ENCODE measurements around the gene SNX5.
A peak's percentile ranks its signal among the peaks of the same experiment; 100 is the strongest.
"Not testable (repeated sequence)": the region's sequence is repeated elsewhere in the genome, so short reads cannot be mapped to it uniquely, and the experiment has no call there.

SNX5 gene

DNA sequence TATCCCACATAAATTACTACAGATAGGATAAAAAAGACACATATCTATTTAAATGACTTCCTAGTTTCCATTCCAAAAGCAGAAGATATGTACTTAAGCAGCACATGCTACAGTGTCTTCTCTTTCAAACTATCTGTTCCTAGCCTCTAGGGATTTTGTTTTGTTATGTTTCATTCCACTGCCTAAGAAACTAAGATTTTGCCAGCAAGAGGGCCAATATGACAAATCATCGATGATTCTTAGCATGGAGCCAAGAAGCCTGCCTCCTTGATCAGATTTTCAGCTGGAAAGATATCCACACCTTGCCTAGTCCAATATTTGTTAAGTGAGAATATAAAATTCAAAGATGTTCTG, 7.0 kb downstream of the SNX5 start:
- H3K4me3 ChIP-seq (ENCODE audit: low read depth, low read length), result no peak overlapping the region
- no peak overlapping the region for H2BK12ac ChIP-seq (ENCODE audit: low read length)
- H3K18ac ChIP-seq (ENCODE audit: low read length), result no peak overlapping the region
- peak overlapping the region; percentile 66 for H3K4ac ChIP-seq (ENCODE audit: low read depth, low read length)
- no peak overlapping the region for H3K9ac ChIP-seq (ENCODE audit: low read length)
- no peaks in the 10 kb centered on the region for H3K9me3 ChIP-seq (ENCODE audit: insufficient read depth, low read depth, low read length)
- no peak overlapping the region for H4K91ac ChIP-seq (ENCODE audit: low read depth, low read length)
- H3K14ac ChIP-seq (ENCODE audit: low read length), result no peak overlapping the region
- no peak overlapping the region for H3K27ac ChIP-seq (ENCODE audit: low read depth, low read length)
- no peak overlapping the region for H3K4me2 ChIP-seq (ENCODE audit: low read length)
- no peak for DNase-seq
- no peak overlapping the region for H3K23ac ChIP-seq (ENCODE audit: low read length)
- H3K27me3 ChIP-seq (ENCODE audit: insufficient read depth, low read length), result no peaks in the 10 kb centered on the region
- no peak overlapping the region for H2BK5ac ChIP-seq (ENCODE audit: low read depth, low read length, poor library complexity)
- no peak overlapping the region for H4K12ac ChIP-seq (ENCODE audit: low read depth, low read length)
- WGBS (ENCODE audit: extremely low coverage, insufficient coverage, insufficient read length), result no CpG with 5 or more reads among the region's 1 CpG
- H2BK120ac ChIP-seq (ENCODE audit: insufficient read depth, low read length, poor library complexity), result no peak overlapping the region
- no peak overlapping the region for H2AFZ ChIP-seq (ENCODE audit: insufficient read depth, low read length, poor library complexity)
- H4K8ac ChIP-seq (ENCODE audit: low read depth, low read length), result no peak overlapping the region
- H3K36me3 ChIP-seq (ENCODE audit: control insufficient read depth in 1 of 2, insufficient read depth in 2 of 2, low read length in 2 of 2), result peaks cover 2 to 9% of the 10 kb centered on the region in 2 experiments
- H2AK5ac ChIP-seq (ENCODE audit: low read length), result no peak overlapping the region
- H3K79me1 ChIP-seq (ENCODE audit: low read length), result peaks cover 5% of the 10 kb centered on the region
- H3K4me1 ChIP-seq (ENCODE audit: control insufficient read depth in 1 of 2, insufficient read depth in 2 of 2, low read length in 2 of 2), result peaks cover 6 to 7% of the 10 kb centered on the region in 2 experiments
- H3K79me2 ChIP-seq (ENCODE audit: control insufficient read depth, insufficient read depth, low read length, poor library complexity), result peaks cover 39% of the 10 kb centered on the region

DNA sequence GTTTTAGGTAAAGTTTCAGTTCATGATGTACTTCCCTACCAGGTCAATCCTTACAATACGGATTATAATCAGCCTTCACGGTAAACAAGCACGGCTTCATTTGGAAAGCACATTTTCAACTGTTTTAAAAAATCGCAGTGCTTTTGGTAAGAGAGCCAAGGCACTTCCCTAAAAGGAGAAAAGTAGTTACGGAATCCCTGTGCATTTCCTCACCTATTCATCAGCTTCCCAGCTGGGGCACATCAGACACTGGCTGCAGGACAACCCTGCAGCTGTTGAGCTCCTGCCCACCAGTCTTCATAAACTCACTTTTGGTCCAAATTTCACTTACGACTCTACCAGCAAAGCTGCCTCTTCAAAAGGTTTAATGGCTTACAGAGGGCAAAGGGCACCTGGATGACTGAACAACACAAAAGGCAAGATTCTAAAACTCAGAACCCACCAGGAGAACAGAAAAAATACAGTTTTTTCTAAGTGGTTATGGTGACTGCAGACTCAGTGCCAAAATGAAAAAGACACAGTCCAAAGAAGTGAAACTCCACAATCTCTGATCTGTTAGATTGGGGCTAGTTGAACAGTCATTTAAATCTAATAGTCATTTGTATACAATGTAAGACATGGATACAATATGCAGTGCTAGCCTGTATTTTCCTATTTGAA, 7.5 kb downstream of the SNX5 start:
- DNase-seq, result peak in 1 of 2 donors; percentile 19
- no peak overlapping the region for H2BK5ac ChIP-seq (ENCODE audit: low read depth, low read length, poor library complexity)
- H4K12ac ChIP-seq (ENCODE audit: low read depth, low read length), result no peak overlapping the region
- H3K27ac ChIP-seq (ENCODE audit: low read depth, low read length), result no peak overlapping the region
- H3K9me3 ChIP-seq (ENCODE audit: insufficient read depth, low read depth, low read length), result no peaks in the 10 kb centered on the region
- WGBS (ENCODE audit: extremely low coverage, insufficient coverage, insufficient read length), result no CpG with 5 or more reads among the region's 6 CpGs
- H3K9ac ChIP-seq (ENCODE audit: low read length), result no peak overlapping the region
- peaks cover 41% of the 10 kb centered on the region for H3K79me2 ChIP-seq (ENCODE audit: control insufficient read depth, insufficient read depth, low read length, poor library complexity)
- no peak overlapping the region for H2BK12ac ChIP-seq (ENCODE audit: low read length)
- no peak overlapping the region for H3K4me2 ChIP-seq (ENCODE audit: low read length)
- H2BK120ac ChIP-seq (ENCODE audit: insufficient read depth, low read length, poor library complexity), result no peak overlapping the region
- no peak overlapping the region for H2AK5ac ChIP-seq (ENCODE audit: low read length)
- no peak overlapping the region for H2AFZ ChIP-seq (ENCODE audit: insufficient read depth, low read length, poor library complexity)
- peaks cover 6 to 7% of the 10 kb centered on the region in 2 experiments for H3K4me1 ChIP-seq (ENCODE audit: control insufficient read depth in 1 of 2, insufficient read depth in 2 of 2, low read length in 2 of 2)
- peaks cover 3% of the 10 kb centered on the region for H3K79me1 ChIP-seq (ENCODE audit: low read length)
- H3K4me3 ChIP-seq (ENCODE audit: low read depth, low read length), result no peak overlapping the region
- peaks cover 4 to 14% of the 10 kb centered on the region in 2 experiments for H3K36me3 ChIP-seq (ENCODE audit: control insufficient read depth in 1 of 2, insufficient read depth in 2 of 2, low read length in 2 of 2)
- no peak overlapping the region for H3K23ac ChIP-seq (ENCODE audit: low read length)
- H4K8ac ChIP-seq (ENCODE audit: low read depth, low read length), result no peak overlapping the region
- no peak overlapping the region for H3K18ac ChIP-seq (ENCODE audit: low read length)
- H3K14ac ChIP-seq (ENCODE audit: low read length), result no peak overlapping the region
- no peak overlapping the region for H4K91ac ChIP-seq (ENCODE audit: low read depth, low read length)
- peak overlapping the region; percentile 77 for H3K4ac ChIP-seq (ENCODE audit: low read depth, low read length)
- no peaks in the 10 kb centered on the region for H3K27me3 ChIP-seq (ENCODE audit: insufficient read depth, low read length)

DNA sequence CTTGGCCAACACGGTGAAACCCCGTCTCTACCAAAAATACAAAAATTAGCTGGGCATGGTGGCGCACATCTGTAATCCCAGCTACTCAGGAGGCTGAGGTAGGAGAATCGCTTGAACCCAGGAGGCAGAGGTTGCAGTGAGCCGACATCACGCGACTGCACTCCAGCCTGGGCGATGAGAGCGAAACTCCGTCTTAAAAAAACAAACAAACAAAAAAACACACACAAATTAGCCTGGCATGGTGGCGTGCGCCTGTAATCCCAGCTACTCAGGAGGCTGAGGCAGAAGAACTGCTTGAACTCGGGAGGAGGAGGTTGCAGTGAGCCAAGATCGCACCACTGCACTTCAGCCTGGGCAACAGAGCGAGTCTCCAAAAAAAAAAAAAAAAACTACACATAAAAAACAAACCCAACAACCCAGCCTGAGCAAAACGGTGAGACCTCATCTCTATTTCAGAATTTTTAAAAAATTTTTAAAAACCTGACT, 8.2 kb downstream of the SNX5 start:
- not testable (repeated sequence) for H2BK5ac ChIP-seq (ENCODE audit: low read depth, low read length, poor library complexity); H3K4me1 ChIP-seq (ENCODE audit: control insufficient read depth in 1 of 2, insufficient read depth in 2 of 2, low read length in 2 of 2); H4K8ac ChIP-seq (ENCODE audit: low read depth, low read length); H3K4me2 ChIP-seq (ENCODE audit: low read length); H3K9me3 ChIP-seq (ENCODE audit: insufficient read depth, low read depth, low read length); H3K14ac ChIP-seq (ENCODE audit: low read length); H2AK5ac ChIP-seq (ENCODE audit: low read length); H3K27me3 ChIP-seq (ENCODE audit: insufficient read depth, low read length); H2AFZ ChIP-seq (ENCODE audit: insufficient read depth, low read length, poor library complexity); H4K12ac ChIP-seq (ENCODE audit: low read depth, low read length); H3K79me1 ChIP-seq (ENCODE audit: low read length); H2BK120ac ChIP-seq (ENCODE audit: insufficient read depth, low read length, poor library complexity); H3K9ac ChIP-seq (ENCODE audit: low read length); H3K27ac ChIP-seq (ENCODE audit: low read depth, low read length); H4K91ac ChIP-seq (ENCODE audit: low read depth, low read length); H3K4me3 ChIP-seq (ENCODE audit: low read depth, low read length); H2BK12ac ChIP-seq (ENCODE audit: low read length); H3K23ac ChIP-seq (ENCODE audit: low read length); DNase-seq; H3K18ac ChIP-seq (ENCODE audit: low read length)
- H3K4ac ChIP-seq (ENCODE audit: low read depth, low read length), result peak overlapping the region; percentile 63
- H3K36me3 ChIP-seq (ENCODE audit: control insufficient read depth in 1 of 2, insufficient read depth in 2 of 2, low read length in 2 of 2), result peaks cover 8 to 18% of the 10 kb centered on the region in 2 experiments
- H3K79me2 ChIP-seq (ENCODE audit: control insufficient read depth, insufficient read depth, low read length, poor library complexity), result peaks cover 36% of the 10 kb centered on the region
- no CpG with 5 or more reads among the region's 16 CpGs for WGBS (ENCODE audit: extremely low coverage, insufficient coverage, insufficient read length)

DNA sequence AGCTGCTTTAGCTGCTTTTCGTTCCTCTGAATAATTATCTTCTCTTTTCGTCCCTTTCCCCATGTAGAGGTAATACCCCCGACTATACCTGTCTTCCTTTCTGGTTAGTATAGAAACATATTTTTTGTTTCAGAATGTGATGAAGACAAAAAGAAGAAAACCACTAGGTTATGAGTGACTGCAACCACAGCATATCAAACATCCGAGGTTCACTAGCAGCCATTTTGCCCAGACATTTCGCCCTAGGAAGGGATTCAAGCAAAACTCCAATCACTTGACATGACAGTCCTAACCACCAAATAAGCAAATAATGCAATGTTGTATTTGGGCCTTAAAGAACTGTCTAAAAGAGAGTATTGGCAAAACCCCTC, 9.4 kb downstream of the SNX5 start:
- no peak overlapping the region for H3K14ac ChIP-seq (ENCODE audit: low read length)
- no peak overlapping the region for H3K4me2 ChIP-seq (ENCODE audit: low read length)
- peaks cover 2 to 5% of the 10 kb centered on the region in 2 experiments for H3K4me1 ChIP-seq (ENCODE audit: control insufficient read depth in 1 of 2, insufficient read depth in 2 of 2, low read length in 2 of 2)
- H4K91ac ChIP-seq (ENCODE audit: low read depth, low read length), result no peak overlapping the region
- DNase-seq, result no peak
- H3K79me1 ChIP-seq (ENCODE audit: low read length), result no peaks in the 10 kb centered on the region
- no peak overlapping the region for H3K18ac ChIP-seq (ENCODE audit: low read length)
- peak overlapping the region; percentile 57 for H3K4ac ChIP-seq (ENCODE audit: low read depth, low read length)
- peaks cover 30% of the 10 kb centered on the region for H3K79me2 ChIP-seq (ENCODE audit: control insufficient read depth, insufficient read depth, low read length, poor library complexity)
- no peak overlapping the region for H4K12ac ChIP-seq (ENCODE audit: low read depth, low read length)
- no peaks in the 10 kb centered on the region for H3K27me3 ChIP-seq (ENCODE audit: insufficient read depth, low read length)
- H3K23ac ChIP-seq (ENCODE audit: low read length), result no peak overlapping the region
- no peaks in the 10 kb centered on the region for H3K9me3 ChIP-seq (ENCODE audit: insufficient read depth, low read depth, low read length)
- WGBS (ENCODE audit: extremely low coverage, insufficient coverage, insufficient read length), result no CpG with 5 or more reads among the region's 5 CpGs
- no peak overlapping the region for H4K8ac ChIP-seq (ENCODE audit: low read depth, low read length)
- peaks cover 12 to 24% of the 10 kb centered on the region in 2 experiments for H3K36me3 ChIP-seq (ENCODE audit: control insufficient read depth in 1 of 2, insufficient read depth in 2 of 2, low read length in 2 of 2)
- H3K9ac ChIP-seq (ENCODE audit: low read length), result no peak overlapping the region
- no peak overlapping the region for H2AK5ac ChIP-seq (ENCODE audit: low read length)
- H3K4me3 ChIP-seq (ENCODE audit: low read depth, low read length), result no peak overlapping the region
- no peak overlapping the region for H2BK120ac ChIP-seq (ENCODE audit: insufficient read depth, low read length, poor library complexity)
- no peak overlapping the region for H2BK5ac ChIP-seq (ENCODE audit: low read depth, low read length, poor library complexity)
- no peak overlapping the region for H2AFZ ChIP-seq (ENCODE audit: insufficient read depth, low read length, poor library complexity)
- H2BK12ac ChIP-seq (ENCODE audit: low read length), result no peak overlapping the region
- no peak overlapping the region for H3K27ac ChIP-seq (ENCODE audit: low read depth, low read length)

Data from trophoblast cell (in vitro differentiated cells and primary cell).